HG03571 (cell line): Measurements from ENCODE around the gene ZNF616.
"Not testable (repeated sequence)": the region's sequence is repeated elsewhere in the genome, so short reads cannot be mapped to it uniquely, and the experiment has no call there.

Source experiments
- ATAC-seq: cut with Tn5 transposase; IDR thresholded peaks from one replicate; pipeline ENCODE4 v1.9.1; 2021; ENCODE audit not compliant: unreplicated experiment

ZNF616 gene

DNA sequence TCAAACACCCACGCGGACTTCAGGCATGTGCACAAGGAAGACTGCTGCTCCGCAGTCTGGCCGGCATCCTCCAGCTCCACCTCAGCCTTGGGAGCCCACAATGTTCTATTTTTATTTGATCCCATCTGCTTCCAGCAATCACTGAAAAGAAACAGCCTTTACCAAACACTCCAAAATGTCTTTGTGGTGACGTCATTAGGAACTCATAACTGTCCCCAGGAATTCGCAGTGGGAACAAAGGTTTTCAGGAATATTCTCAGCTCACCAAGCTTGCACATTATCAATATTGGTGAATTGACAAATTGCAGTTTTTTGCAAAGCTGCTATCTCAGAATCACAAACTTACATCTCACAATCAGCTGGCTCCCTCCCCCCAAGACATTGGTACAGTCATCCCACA lies 29.0 kb downstream of the ZNF616 start:
- ATAC-seq = no peak

- no peak for ATAC-seq
Measured at GRCh38 chr19:52102782-52103181, 37.0 kb downstream of the ZNF616 start.

DNA sequence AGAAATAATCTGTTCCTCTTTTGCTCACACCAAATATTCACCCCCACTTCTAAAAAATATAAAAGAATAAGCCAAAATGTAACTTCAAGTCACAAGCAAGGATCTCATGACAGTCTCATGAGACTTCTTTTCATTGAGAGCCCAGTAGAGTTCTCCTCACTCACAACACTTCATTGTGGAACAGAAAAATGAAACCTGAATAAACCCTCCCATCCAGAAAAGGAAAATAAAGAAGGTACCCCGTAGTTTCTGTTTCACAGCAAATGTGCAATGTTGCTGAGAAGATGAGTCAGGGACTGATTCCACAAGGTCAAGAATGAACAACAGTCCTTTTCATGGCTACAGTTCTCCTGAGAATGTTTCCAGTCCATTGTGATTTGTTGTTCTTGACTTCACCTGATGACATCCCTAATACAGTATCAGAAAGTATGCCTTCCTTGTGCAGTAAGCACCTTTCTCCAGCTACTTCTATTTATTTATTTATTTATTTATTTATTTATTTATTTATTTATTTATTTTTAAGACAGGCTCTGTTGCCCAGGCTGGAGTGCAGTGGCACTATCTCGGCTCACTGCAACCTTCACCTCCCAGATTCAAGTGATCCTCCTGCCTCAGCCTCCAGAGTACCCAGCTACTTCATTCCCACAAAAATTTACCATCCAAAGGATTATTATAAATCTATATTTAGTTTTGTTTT lies 37.7 kb downstream of the ZNF616 start:
- ATAC-seq = no peak

- no peak for ATAC-seq
Measured at GRCh38 chr19:52099497-52100138, 40.1 kb downstream of the ZNF616 start.

DNA sequence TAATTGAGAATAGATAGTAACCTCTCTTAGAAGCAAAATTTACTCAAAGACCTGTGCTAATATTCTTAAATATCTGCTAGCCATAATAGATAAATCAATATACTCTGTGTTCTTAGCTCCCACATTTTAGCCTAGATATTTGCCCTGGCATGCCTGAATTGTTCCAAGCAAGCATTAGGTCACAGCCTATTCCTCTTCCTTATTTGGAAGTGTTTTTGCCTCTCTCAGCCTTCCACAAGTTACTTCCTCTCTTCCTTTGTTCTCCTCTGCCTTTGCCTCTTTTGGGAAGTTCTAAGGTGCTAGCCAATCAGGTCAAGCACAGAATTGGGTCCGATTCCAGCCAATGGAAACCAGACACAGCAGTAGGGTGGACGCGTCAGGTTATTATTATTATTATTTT lies 43.3 kb downstream of the ZNF616 start:
- ATAC-seq = not testable (repeated sequence)

DNA sequence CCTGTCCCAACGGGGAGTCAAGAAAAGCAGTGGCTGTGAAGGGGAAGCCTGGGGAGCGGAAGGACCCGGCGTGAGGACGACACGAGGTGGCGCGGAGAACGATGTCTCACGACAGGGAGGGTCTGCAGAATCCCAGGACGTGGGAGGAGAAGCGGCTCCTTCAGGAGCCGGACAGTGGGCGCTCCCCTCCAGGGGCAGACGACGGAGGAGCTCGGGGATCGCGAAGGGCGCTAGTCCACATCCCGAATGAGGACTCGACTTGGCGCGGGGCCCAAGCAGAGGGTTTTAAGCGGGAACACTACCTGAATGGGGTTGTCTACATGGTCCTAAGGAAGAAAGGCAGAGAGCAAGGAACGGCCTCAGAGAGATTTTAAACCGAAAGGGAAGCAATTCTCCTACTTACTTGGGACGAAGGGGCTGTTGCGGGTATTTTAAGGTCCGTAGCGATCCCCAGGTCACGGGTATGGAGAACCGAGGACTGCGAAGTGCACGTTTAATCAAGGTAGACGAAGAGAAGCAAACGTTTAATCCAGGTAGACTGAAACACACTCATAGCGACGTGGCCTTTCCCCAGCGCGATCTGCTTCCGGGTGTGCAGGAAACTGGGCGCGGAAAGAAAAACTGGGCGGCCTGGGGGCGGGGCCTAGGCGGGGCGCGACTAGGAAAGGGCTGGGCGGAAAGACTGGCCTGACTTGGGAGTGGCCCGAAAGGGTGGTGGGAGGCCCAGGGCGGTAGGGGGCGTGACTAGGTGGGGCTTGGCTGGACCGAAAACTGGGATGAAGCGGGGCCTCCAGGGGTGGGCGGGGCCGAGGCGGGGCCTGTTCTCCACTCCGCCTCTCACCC lies 44.3 kb downstream of the ZNF616 start, which contains the start of gene ZNF841:
Gene ZNF841, minus strand, starts transcription at position 594 of the 843 bp plus-strand sequence. CDS start 10,964 bp downstream, outside the sequence.
- peak; percentile 95 for ATAC-seq

DNA sequence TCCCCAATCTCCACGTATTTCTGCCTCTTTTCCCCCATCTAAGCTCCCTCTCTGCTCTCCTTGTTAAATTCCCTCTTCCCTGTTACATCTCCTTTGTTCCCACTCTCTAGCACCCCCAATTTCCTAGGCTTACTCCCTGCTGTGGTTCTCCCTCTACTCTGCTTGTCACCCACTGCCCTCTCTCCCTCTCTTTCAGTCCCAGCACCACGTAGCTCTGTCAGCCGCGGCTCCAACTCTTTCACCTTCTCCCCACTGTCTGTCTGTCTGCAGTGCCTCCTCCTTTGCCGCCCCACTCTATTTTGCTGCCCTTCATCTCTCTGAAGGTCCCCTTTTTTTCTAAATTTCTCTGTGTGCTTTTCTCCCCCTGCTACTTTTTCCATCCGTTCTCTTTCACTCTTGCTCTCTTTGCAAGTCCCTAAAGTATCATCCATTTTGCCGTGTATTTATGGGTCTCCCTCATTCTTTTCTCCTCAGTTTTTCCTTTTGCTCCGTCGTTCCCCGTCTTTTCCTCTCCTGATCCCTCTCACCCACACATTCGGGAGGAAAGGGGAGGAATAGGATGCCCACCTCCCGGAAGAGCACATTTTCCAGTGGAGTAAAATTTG lies 45.1 kb downstream of the ZNF616 start:
- ATAC-seq = no peak

DNA sequence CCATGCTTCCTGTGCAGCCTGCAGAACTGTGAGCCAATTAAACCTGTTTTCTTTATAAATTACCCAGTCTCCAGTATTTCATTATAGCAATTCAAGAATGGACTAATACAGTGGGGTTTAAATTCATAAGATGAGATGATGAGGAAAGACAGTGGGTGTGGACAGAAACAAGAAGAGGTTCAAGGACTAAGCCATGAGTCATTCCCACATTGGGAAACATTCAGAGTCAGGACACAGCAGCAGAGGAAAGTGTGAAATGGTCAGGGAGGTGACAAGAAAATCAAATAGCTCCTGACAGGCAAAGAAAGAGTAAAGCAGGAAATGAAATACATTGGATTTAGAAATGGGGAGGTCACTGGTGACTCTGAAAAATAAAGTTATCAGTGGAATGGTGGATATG lies 53.3 kb downstream of the ZNF616 start:
- ATAC-seq = no peak

- no peak for ATAC-seq
Measured at GRCh38 chr19:52070496-52070895, 69.2 kb downstream of the ZNF616 start.

DNA sequence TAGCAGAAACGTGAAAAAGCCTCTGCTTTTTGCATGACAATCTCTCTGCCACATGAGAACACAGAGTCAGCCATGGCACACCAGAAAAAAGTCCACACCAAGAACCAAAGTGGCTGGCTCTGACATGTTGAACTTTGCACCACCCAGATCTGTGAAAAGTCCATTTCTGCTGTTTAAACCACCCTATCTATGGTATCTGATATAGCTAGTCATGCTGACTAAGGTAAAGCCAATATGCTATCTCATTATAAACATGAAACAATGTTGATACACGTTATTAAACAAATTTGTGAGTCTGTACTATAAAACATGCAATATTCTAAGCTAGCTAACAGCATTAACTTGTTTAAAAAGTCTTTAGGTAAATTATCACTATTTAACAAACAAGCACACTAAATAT lies 70.1 kb downstream of the ZNF616 start:
- no peak for ATAC-seq

DNA sequence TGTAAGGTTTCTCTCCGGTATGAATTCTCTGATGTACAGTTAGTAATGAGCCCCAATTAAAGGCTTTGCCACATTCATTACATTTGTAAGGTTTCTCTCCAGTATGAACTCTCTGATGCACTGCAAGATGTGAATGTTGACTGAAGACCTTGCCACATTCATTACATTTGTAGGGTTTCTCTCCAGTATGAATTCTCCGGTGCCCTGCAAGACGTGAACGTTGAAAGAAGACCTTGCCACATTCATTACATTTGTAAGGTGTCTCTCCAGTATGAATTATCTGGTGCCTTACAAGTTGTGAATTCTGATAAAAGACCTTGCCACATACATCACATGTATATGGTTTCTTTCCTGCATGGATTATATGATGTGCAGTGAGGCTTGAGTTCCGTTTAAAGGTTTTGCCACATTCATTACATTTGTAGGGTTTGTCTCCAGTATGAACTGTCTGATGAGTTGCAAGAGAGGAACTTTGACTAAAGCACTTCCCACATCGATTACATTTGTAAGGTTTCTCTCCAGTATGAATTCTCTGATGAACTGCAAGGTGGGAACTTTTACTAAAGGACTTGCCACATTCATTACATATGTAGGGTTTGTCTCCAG lies 73.4 kb downstream of the ZNF616 start:
- no peak for ATAC-seq

- no peak for ATAC-seq
Measured at GRCh38 chr19:52065399-52065798, 74.3 kb downstream of the ZNF616 start.
